ENCODE measurements around the gene NUP210L.

Gene NUP210L

GRCh38 chr1:154186177-154186576 lies 31.3 kb upstream of the NUP210L start:
- H3K9ac ChIP-seq (ENCODE audit: low read length) = no peak overlapping the region
- no peak overlapping the region for H3K14ac ChIP-seq (ENCODE audit: low read length)
- no peaks in the 10 kb centered on the region for H3K9me3 ChIP-seq (ENCODE audit: insufficient read depth, low read depth, low read length)
- H4K91ac ChIP-seq (ENCODE audit: low read depth, low read length) = no peak overlapping the region
- H3K27me3 ChIP-seq (ENCODE audit: insufficient read depth, low read length) = no peaks in the 10 kb centered on the region
- peak in 1 of 2 donors; percentile 54 for DNase-seq
- peaks cover 15% of the 10 kb centered on the region for H3K79me1 ChIP-seq (ENCODE audit: low read length)
- no peak overlapping the region for H3K4me2 ChIP-seq (ENCODE audit: low read length)
- peaks cover 12% of the 10 kb centered on the region for H3K79me2 ChIP-seq (ENCODE audit: control insufficient read depth, insufficient read depth, low read length, poor library complexity)
- no peak overlapping the region for H2BK12ac ChIP-seq (ENCODE audit: low read length)
- H2BK5ac ChIP-seq (ENCODE audit: low read depth, low read length, poor library complexity) = no peak overlapping the region
- no peak overlapping the region for H2AK5ac ChIP-seq (ENCODE audit: low read length)
- no peak overlapping the region for H4K12ac ChIP-seq (ENCODE audit: low read depth, low read length)
- H3K36me3 ChIP-seq (ENCODE audit: control insufficient read depth in 1 of 2, insufficient read depth in 2 of 2, low read length in 2 of 2) = no peaks in the 10 kb centered on the region
- no peak overlapping the region for H3K27ac ChIP-seq (ENCODE audit: low read depth, low read length)
- no peak overlapping the region for H2AFZ ChIP-seq (ENCODE audit: insufficient read depth, low read length, poor library complexity)
- no peak overlapping the region for H3K4me3 ChIP-seq (ENCODE audit: low read depth, low read length)
- H4K8ac ChIP-seq (ENCODE audit: low read depth, low read length) = no peak overlapping the region
- no peak overlapping the region for H3K4ac ChIP-seq (ENCODE audit: low read depth, low read length)
- H3K4me1 ChIP-seq (ENCODE audit: control insufficient read depth in 1 of 2, insufficient read depth in 2 of 2, low read length in 2 of 2) = peaks cover 0 to 3% of the 10 kb centered on the region in 2 experiments
- no peak overlapping the region for H2BK120ac ChIP-seq (ENCODE audit: insufficient read depth, low read length, poor library complexity)
- H3K23ac ChIP-seq (ENCODE audit: low read length) = no peak overlapping the region
- no CpG with 5 or more reads among the region's 1 CpG for WGBS (ENCODE audit: extremely low coverage, insufficient coverage, insufficient read length)
- no peak overlapping the region for H3K18ac ChIP-seq (ENCODE audit: low read length)

- Histone ChIP-seq H4K8ac (ENCODE audit: low read depth, low read length) (peak overlapping the region; percentile 77), H3K4ac (ENCODE audit: low read depth, low read length) (peak overlapping the region; percentile 84), H3K27me3 (ENCODE audit: insufficient read depth, low read length) (no peaks in the 10 kb centered on the region), H3K4me1 (ENCODE audit: control insufficient read depth in 1 of 2, insufficient read depth in 2 of 2, low read length in 2 of 2) (peaks cover 13 to 15% of the 10 kb centered on the region in 2 experiments), H3K4me2 (ENCODE audit: low read length) (peak overlapping the region; percentile 74), H2BK5ac (ENCODE audit: low read depth, low read length, poor library complexity) (peak overlapping the region; percentile 71), H3K4me3 (ENCODE audit: low read depth, low read length) (peak overlapping the region; percentile 99), H3K79me1 (ENCODE audit: low read length) (peaks cover 15% of the 10 kb centered on the region), H3K18ac (ENCODE audit: low read length) (peak overlapping the region; percentile 43), H3K23ac (ENCODE audit: low read length) (no peak overlapping the region), H3K9me3 (ENCODE audit: insufficient read depth, low read depth, low read length) (no peaks in the 10 kb centered on the region), H3K36me3 (ENCODE audit: control insufficient read depth in 1 of 2, insufficient read depth in 2 of 2, low read length in 2 of 2) (no peaks in the 10 kb centered on the region), H4K91ac (ENCODE audit: low read depth, low read length) (peak overlapping the region; percentile 91), H3K14ac (ENCODE audit: low read length) (peak overlapping the region; percentile 75), H3K79me2 (ENCODE audit: control insufficient read depth, insufficient read depth, low read length, poor library complexity) (peaks cover 26% of the 10 kb centered on the region), H4K12ac (ENCODE audit: low read depth, low read length) (peak overlapping the region; percentile 65), H3K9ac (ENCODE audit: low read length) (peak overlapping the region; percentile 95), H3K27ac (ENCODE audit: low read depth, low read length) (peak overlapping the region; percentile 67), H2AFZ (ENCODE audit: insufficient read depth, low read length, poor library complexity) (peak overlapping the region; percentile 64), H2AK5ac (ENCODE audit: low read length) (peak overlapping the region; percentile 81), H2BK120ac (ENCODE audit: insufficient read depth, low read length, poor library complexity) (peak overlapping the region; percentile 28), H2BK12ac (ENCODE audit: low read length) (no peak overlapping the region)
- WGBS (ENCODE audit: extremely low coverage, insufficient coverage, insufficient read length) = no CpG with 5 or more reads among the region's 41 CpGs
- DNase-seq = peak; percentile 99
These were observed 28.4 kb upstream of the NUP210L start for GRCh38 chr1:154183046-154183915.

- Histone ChIP-seq H3K4me2 (ENCODE audit: low read length) (peak overlapping the region; percentile 74), H2AK5ac (ENCODE audit: low read length) (peak overlapping the region; percentile 81), H3K23ac (ENCODE audit: low read length) (no peak overlapping the region), H3K36me3 (ENCODE audit: control insufficient read depth in 1 of 2, insufficient read depth in 2 of 2, low read length in 2 of 2) (peaks cover 0 to under 1% of the 10 kb centered on the region in 2 experiments), H3K9me3 (ENCODE audit: insufficient read depth, low read depth, low read length) (no peaks in the 10 kb centered on the region), H2BK5ac (ENCODE audit: low read depth, low read length, poor library complexity) (peak overlapping the region; percentile 71), H2BK120ac (ENCODE audit: insufficient read depth, low read length, poor library complexity) (peak overlapping the region; percentile 28), H4K8ac (ENCODE audit: low read depth, low read length) (peak overlapping the region; percentile 77), H3K79me1 (ENCODE audit: low read length) (peaks cover 15% of the 10 kb centered on the region), H3K79me2 (ENCODE audit: control insufficient read depth, insufficient read depth, low read length, poor library complexity) (peaks cover 32% of the 10 kb centered on the region), H3K9ac (ENCODE audit: low read length) (peak overlapping the region; percentile 95), H3K27me3 (ENCODE audit: insufficient read depth, low read length) (no peaks in the 10 kb centered on the region), H3K27ac (ENCODE audit: low read depth, low read length) (peak overlapping the region; percentile 67), H4K12ac (ENCODE audit: low read depth, low read length) (peak overlapping the region; percentile 65), H2AFZ (ENCODE audit: insufficient read depth, low read length, poor library complexity) (peak overlapping the region; percentile 48), H3K4me1 (ENCODE audit: control insufficient read depth in 1 of 2, insufficient read depth in 2 of 2, low read length in 2 of 2) (peaks cover 13 to 18% of the 10 kb centered on the region in 2 experiments), H3K18ac (ENCODE audit: low read length) (peak overlapping the region; percentile 43), H2BK12ac (ENCODE audit: low read length) (no peak overlapping the region), H4K91ac (ENCODE audit: low read depth, low read length) (peak overlapping the region; percentile 91), H3K4me3 (ENCODE audit: low read depth, low read length) (peak overlapping the region; percentile 99), H3K4ac (ENCODE audit: low read depth, low read length) (peak overlapping the region; percentile 84), H3K14ac (ENCODE audit: low read length) (peak overlapping the region; percentile 75)
- no CpG with 5 or more reads among the region's 35 CpGs for WGBS (ENCODE audit: extremely low coverage, insufficient coverage, insufficient read length)
- peak; percentile 24 to 53 for DNase-seq
These were observed 27.6 kb upstream of the NUP210L start for GRCh38 chr1:154182344-154183045.

- peak overlapping the region; percentile 95 for H3K9ac ChIP-seq (ENCODE audit: low read length)
- peaks cover 0 to 3% of the 10 kb centered on the region in 2 experiments for H3K36me3 ChIP-seq (ENCODE audit: control insufficient read depth in 1 of 2, insufficient read depth in 2 of 2, low read length in 2 of 2)
- WGBS (ENCODE audit: extremely low coverage, insufficient coverage, insufficient read length) = no CpG with 5 or more reads among the region's 6 CpGs
These were observed 27.1 kb upstream of the NUP210L start for GRCh38 chr1:154181944-154182343.

More at GRCh38 chr1:154181944-154182343, 27.1 kb upstream of the NUP210L start:
- Histone ChIP-seq H2BK5ac (ENCODE audit: low read depth, low read length, poor library complexity) (peak overlapping the region; percentile 27), H2AK5ac (ENCODE audit: low read length) (peak overlapping the region; percentile 73), H2AFZ (ENCODE audit: insufficient read depth, low read length, poor library complexity) (no peak overlapping the region), H3K79me2 (ENCODE audit: control insufficient read depth, insufficient read depth, low read length, poor library complexity) (peaks cover 36% of the 10 kb centered on the region), H3K4me1 (ENCODE audit: control insufficient read depth in 1 of 2, insufficient read depth in 2 of 2, low read length in 2 of 2) (peaks cover 13 to 22% of the 10 kb centered on the region in 2 experiments), H2BK120ac (ENCODE audit: insufficient read depth, low read length, poor library complexity) (no peak overlapping the region), H3K4ac (ENCODE audit: low read depth, low read length) (peak overlapping the region; percentile 84), H4K91ac (ENCODE audit: low read depth, low read length) (peak overlapping the region; percentile 60), H3K9me3 (ENCODE audit: insufficient read depth, low read depth, low read length) (no peaks in the 10 kb centered on the region), H3K79me1 (ENCODE audit: low read length) (peaks cover 15% of the 10 kb centered on the region), H3K4me3 (ENCODE audit: low read depth, low read length) (peak overlapping the region; percentile 99), H2BK12ac (ENCODE audit: low read length) (no peak overlapping the region), H3K23ac (ENCODE audit: low read length) (no peak overlapping the region), H3K27me3 (ENCODE audit: insufficient read depth, low read length) (no peaks in the 10 kb centered on the region), H4K8ac (ENCODE audit: low read depth, low read length) (peak overlapping the region; percentile 77), H3K27ac (ENCODE audit: low read depth, low read length) (peak overlapping the region; percentile 67), H4K12ac (ENCODE audit: low read depth, low read length) (peak overlapping the region; percentile 2), H3K14ac (ENCODE audit: low read length) (peak overlapping the region; percentile 75), H3K18ac (ENCODE audit: low read length) (peak overlapping the region; percentile 2), H3K4me2 (ENCODE audit: low read length) (peak overlapping the region; percentile 74)
- peak in 1 of 2 donors; percentile 43 for DNase-seq

Measured in trophoblast cell (in vitro differentiated cells and primary cell).